ENCODE results near the gene TEKT3.

TEKT3 gene

GRCh38 chr17:15267996-15268395, 73.4 kb downstream of the TEKT3 start:
- no peaks in the 10 kb centered on the region for H3K36me3 Mint-ChIP-seq (ENCODE audit: insufficient read depth)
- no peak overlapping the region for H3K4me3 Mint-ChIP-seq
- no peaks in the 10 kb centered on the region for H3K4me1 Mint-ChIP-seq
- no peak overlapping the region for H3K27ac Mint-ChIP-seq (ENCODE audit: low read depth)
- DNase-seq (ENCODE audit: low spot score in 2 of 2) (no peak), ATAC-seq (replicated peaks; ENCODE audit: extremely low read depth, poor library complexity, severe bottlenecking) (no peak)
- H3K9me3 Mint-ChIP-seq: no peaks in the 10 kb centered on the region
- peaks cover 65% of the 10 kb centered on the region for H3K27me3 Mint-ChIP-seq

DNA sequence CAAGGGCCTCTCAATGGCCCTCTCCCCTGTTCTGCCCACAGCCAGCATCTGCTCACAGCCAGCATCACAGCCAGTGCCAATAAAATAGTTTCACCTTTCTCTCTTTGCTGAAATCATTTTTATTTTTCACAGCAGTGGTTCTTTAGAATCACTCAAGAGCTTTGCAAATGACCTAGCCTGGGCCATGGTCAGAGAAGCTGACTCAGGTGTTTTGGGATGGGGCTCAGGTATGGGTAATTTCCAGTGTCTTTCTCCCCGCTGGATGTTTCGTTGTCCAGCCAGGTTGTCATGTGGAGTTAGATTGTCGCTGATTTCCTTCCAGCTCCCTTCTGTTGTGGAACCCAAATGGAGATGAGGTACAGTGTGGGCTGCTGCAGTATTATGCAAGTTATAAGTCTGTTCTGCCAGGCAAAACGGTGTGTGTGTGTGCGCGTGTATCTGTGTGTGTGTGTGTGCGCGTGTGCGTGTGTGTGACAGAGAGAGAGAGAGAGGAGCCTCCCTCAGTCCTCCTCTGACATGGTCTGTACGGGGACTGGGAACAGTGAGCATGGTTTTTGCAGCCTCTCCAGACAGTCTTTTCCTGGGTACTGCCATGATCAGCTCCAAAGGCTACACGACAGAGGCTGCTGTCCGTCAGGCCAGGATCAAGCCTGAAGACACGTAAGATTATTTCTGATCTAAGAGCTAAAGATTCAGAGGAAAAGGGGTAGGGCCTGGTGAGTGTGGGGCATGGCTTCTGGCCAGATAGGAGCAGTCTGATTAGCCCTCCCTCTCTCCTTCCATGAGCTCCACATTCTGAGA, 74.9 kb downstream of the TEKT3 start:
- H3K36me3 Mint-ChIP-seq (ENCODE audit: insufficient read depth): no peaks in the 10 kb centered on the region
- ATAC-seq (replicated peaks; ENCODE audit: extremely low read depth, poor library complexity, severe bottlenecking) (no peak), DNase-seq (ENCODE audit: low spot score in 2 of 2) (no peak)
- no peak overlapping the region for H3K27ac Mint-ChIP-seq (ENCODE audit: low read depth)
- no peak overlapping the region for H3K4me3 Mint-ChIP-seq
- peaks cover 73% of the 10 kb centered on the region for H3K27me3 Mint-ChIP-seq
- no peaks in the 10 kb centered on the region for H3K9me3 Mint-ChIP-seq
- H3K4me1 Mint-ChIP-seq: peaks cover 5% of the 10 kb centered on the region

DNA sequence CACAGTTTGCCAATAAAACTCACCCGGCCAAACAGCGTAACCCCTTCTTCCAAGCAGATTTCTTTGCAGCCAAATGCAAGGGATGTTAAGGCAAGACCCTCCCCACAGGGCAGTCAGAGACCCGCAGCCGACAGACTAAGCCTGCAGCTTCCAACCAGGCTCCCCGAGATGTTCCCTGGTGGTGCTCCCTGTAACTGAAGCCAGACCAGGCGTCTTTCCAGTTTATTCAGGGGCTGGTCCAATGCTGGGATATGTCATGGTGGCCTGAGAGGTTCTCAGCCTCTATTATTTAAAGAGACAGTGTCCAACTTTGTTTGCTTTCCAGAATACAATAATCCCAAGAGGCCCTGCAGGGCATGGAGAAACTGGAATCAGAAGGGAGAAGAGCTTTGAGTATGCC, 76.3 kb downstream of the TEKT3 start, which contains the start of gene PMP22:
TSS of gene PMP22 (minus strand) at position 196 of the 400 bp plus-strand sequence. CDS start 4,599 bp downstream, outside the sequence.
- Mint-ChIP-seq H3K27me3 (peaks cover 87% of the 10 kb centered on the region), H3K36me3 (ENCODE audit: insufficient read depth) (no peaks in the 10 kb centered on the region), H3K27ac (ENCODE audit: low read depth) (no peak within 1 kb of the TSS), H3K4me1 (peaks cover 5% of the 10 kb centered on the region), H3K4me3 (no peak within 1 kb of the TSS), H3K9me3 (no peaks in the 10 kb centered on the region)
- ATAC-seq (replicated peaks; ENCODE audit: extremely low read depth, poor library complexity, severe bottlenecking) (no peak), DNase-seq (ENCODE audit: low spot score in 2 of 2) (no peak)

- H3K4me1 Mint-ChIP-seq: peaks cover 5% of the 10 kb centered on the region
- H3K27ac Mint-ChIP-seq (ENCODE audit: low read depth): no peak overlapping the region
- no peaks in the 10 kb centered on the region for H3K36me3 Mint-ChIP-seq (ENCODE audit: insufficient read depth)
- ATAC-seq (replicated peaks; ENCODE audit: extremely low read depth, poor library complexity, severe bottlenecking) (no peak), DNase-seq (ENCODE audit: low spot score in 2 of 2) (no peak)
- no peak overlapping the region for H3K4me3 Mint-ChIP-seq
- H3K9me3 Mint-ChIP-seq: no peaks in the 10 kb centered on the region
- H3K27me3 Mint-ChIP-seq: peaks cover 91% of the 10 kb centered on the region
Observed at GRCh38 chr17:15264542-15264941, 76.9 kb downstream of the TEKT3 start.

- Mint-ChIP-seq H3K4me3 (no peak overlapping the region), H3K27me3 (peaks cover 92% of the 10 kb centered on the region), H3K9me3 (no peaks in the 10 kb centered on the region), H3K27ac (ENCODE audit: low read depth) (no peak overlapping the region), H3K36me3 (ENCODE audit: insufficient read depth) (peaks cover 1% of the 10 kb centered on the region), H3K4me1 (peaks cover 5% of the 10 kb centered on the region)
- DNase-seq (ENCODE audit: low spot score in 2 of 2): no peak
- ATAC-seq (replicated peaks; ENCODE audit: extremely low read depth, poor library complexity, severe bottlenecking): no peak
Observed at GRCh38 chr17:15263680-15264079, 77.7 kb downstream of the TEKT3 start.

GRCh38 chr17:15263206-15263579, 78.2 kb downstream of the TEKT3 start:
- ATAC-seq (replicated peaks; ENCODE audit: extremely low read depth, poor library complexity, severe bottlenecking) (no peak), DNase-seq (ENCODE audit: low spot score in 2 of 2) (no peak)
- Mint-ChIP-seq H3K27me3 (peaks cover 96% of the 10 kb centered on the region), H3K4me1 (peaks cover 5% of the 10 kb centered on the region), H3K4me3 (no peak overlapping the region), H3K36me3 (ENCODE audit: insufficient read depth) (peaks cover 2% of the 10 kb centered on the region), H3K27ac (ENCODE audit: low read depth) (no peak overlapping the region), H3K9me3 (no peaks in the 10 kb centered on the region)

GRCh38 chr17:15262291-15263205, 78.8 kb downstream of the TEKT3 start:
- peaks cover 90% of the 10 kb centered on the region for H3K27me3 Mint-ChIP-seq

GRCh38 chr17:15261802-15262290, 79.6 kb downstream of the TEKT3 start:
- peaks cover 13% of the 10 kb centered on the region for H3K4me1 Mint-ChIP-seq
- peak overlapping the region; percentile 30 for H3K4me3 Mint-ChIP-seq
- H3K27me3 Mint-ChIP-seq: peaks cover 83% of the 10 kb centered on the region
- no peak for ATAC-seq (replicated peaks; ENCODE audit: extremely low read depth, poor library complexity, severe bottlenecking)
- H3K27ac Mint-ChIP-seq (ENCODE audit: low read depth): no peak overlapping the region
- peaks cover 2% of the 10 kb centered on the region for H3K36me3 Mint-ChIP-seq (ENCODE audit: insufficient read depth)
- H3K9me3 Mint-ChIP-seq: no peaks in the 10 kb centered on the region
- no peak for DNase-seq (ENCODE audit: low spot score in 2 of 2)

More at GRCh38 chr17:15262291-15263205, 78.8 kb downstream of the TEKT3 start:
- no peak for ATAC-seq (replicated peaks; ENCODE audit: extremely low read depth, poor library complexity, severe bottlenecking)
- no peak for DNase-seq (ENCODE audit: low spot score in 2 of 2)
- no peaks in the 10 kb centered on the region for H3K9me3 Mint-ChIP-seq
- peaks cover 2% of the 10 kb centered on the region for H3K36me3 Mint-ChIP-seq (ENCODE audit: insufficient read depth)
- H3K27ac Mint-ChIP-seq (ENCODE audit: low read depth): no peak overlapping the region
- H3K4me1 Mint-ChIP-seq: peaks cover 7% of the 10 kb centered on the region
- peak overlapping the region; percentile 30 for H3K4me3 Mint-ChIP-seq

GRCh38 chr17:15261258-15261801, 80.1 kb downstream of the TEKT3 start:
- Mint-ChIP-seq H3K4me3 (peak overlapping the region; percentile 75), H3K4me1 (peaks cover 13% of the 10 kb centered on the region), H3K27me3 (peaks cover 77% of the 10 kb centered on the region), H3K36me3 (ENCODE audit: insufficient read depth) (peaks cover 2% of the 10 kb centered on the region), H3K9me3 (no peaks in the 10 kb centered on the region), H3K27ac (ENCODE audit: low read depth) (no peak overlapping the region)
- no peak for DNase-seq (ENCODE audit: low spot score in 2 of 2)
- ATAC-seq (replicated peaks; ENCODE audit: extremely low read depth, poor library complexity, severe bottlenecking): no peak

DNA sequence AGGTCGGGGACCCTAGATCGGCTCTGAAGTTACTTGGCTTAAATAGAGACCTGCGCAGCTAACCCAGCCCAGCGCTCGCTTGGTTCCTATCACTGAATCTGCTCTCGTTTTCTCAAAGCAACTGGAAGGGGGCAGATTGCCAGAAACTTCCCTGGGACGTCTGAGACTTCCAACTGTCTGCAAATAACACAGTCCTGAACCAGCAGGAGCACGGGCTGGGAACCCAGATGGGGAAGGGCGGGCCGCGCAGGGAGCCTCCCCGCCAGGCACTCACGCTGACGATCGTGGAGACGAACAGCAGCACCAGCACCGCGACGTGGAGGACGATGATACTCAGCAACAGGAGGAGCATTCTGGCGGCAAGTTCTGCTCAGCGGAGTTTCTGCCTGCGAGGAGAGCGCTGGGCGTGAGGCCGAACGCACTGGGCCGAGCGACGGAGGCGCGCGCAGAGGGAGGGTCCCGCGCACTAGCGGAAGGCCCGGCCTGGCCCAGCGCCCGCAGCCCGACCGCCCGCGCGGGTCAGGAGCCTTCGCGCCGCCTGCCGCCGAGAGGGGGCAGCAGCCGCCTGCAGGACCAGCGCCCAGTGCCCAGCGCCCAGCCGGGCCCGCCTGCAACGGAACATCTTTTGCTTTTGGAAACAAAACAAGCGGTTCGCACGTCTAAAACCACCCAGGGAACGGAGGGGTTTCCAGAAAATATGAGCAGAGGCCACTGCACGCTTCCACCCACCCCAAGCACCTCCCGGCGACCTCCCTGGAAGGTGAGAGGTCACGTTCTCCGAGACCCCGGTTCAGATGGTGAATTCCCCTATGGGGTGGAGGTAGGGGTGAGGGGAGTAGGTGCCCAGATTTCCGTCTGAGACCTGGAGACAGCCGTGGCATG, 80.8 kb downstream of the TEKT3 start:
- Mint-ChIP-seq H3K27ac (ENCODE audit: low read depth) (no peak overlapping the region), H3K4me3 (peak overlapping the region; percentile 75), H3K27me3 (peaks cover 77% of the 10 kb centered on the region), H3K4me1 (peaks cover 13% of the 10 kb centered on the region), H3K36me3 (ENCODE audit: insufficient read depth) (peaks cover 2% of the 10 kb centered on the region), H3K9me3 (no peaks in the 10 kb centered on the region)
- ATAC-seq (replicated peaks; ENCODE audit: extremely low read depth, poor library complexity, severe bottlenecking): peak; percentile 59
- DNase-seq (ENCODE audit: low spot score in 2 of 2): peak in 1 of 2 donors; percentile 31

DNA sequence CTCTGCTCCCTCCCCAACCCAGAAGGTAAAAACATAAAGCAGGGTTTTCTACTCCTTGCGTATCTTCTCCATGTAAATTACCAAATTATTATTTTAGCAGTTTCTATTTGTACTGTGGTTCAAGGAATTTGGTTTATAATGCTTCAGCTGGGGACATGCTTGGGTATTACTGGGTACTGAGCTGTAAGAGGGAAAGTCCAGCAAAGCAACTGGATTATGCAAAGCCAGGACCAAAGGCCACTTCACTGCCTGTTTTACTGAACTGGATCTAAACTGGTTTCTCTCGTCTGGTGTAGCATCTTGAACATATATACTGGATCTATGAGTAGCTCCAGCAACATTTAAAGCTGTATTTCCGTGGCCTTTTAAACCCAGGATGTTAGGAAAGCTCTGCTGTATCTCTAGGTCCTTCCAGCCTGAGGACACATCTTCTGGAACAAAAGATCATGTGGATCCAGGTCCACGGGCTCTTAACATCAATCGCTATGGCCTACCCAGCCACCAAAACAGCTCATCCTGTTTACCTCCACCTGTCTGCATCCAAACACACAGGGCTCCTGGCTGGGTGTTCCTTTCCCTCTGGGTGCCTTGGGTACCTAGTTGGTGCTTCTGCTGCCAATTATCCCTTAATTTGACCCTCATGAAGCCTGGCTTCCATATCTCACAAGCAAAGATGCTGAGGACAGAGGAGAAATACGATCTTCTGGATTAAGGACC, 83.4 kb downstream of the TEKT3 start:
- DNase-seq (ENCODE audit: low spot score in 2 of 2) (no peak), ATAC-seq (replicated peaks; ENCODE audit: extremely low read depth, poor library complexity, severe bottlenecking) (no peak)
- Mint-ChIP-seq H3K27me3 (peaks cover 75% of the 10 kb centered on the region), H3K9me3 (no peaks in the 10 kb centered on the region), H3K36me3 (ENCODE audit: insufficient read depth) (peaks cover 2% of the 10 kb centered on the region), H3K27ac (ENCODE audit: low read depth) (no peak overlapping the region), H3K4me1 (peaks cover 13% of the 10 kb centered on the region), H3K4me3 (no peak overlapping the region)
